Brain pericyte (primary cell): ENCODE results near the gene FAM200B.
A peak's percentile ranks its signal among the peaks of the same experiment; 100 is the strongest.
"Not testable (repeated sequence)": the region's sequence is repeated elsewhere in the genome, so short reads cannot be mapped to it uniquely, and the experiment has no call there.

Source experiments
- DNase-seq: peaks from one replicate; pipeline ENCODE4 v3.0.0-alpha.2; 2012; ENCODE audit warnings: low read depth, low spot score

The FAM200B gene

DNA sequence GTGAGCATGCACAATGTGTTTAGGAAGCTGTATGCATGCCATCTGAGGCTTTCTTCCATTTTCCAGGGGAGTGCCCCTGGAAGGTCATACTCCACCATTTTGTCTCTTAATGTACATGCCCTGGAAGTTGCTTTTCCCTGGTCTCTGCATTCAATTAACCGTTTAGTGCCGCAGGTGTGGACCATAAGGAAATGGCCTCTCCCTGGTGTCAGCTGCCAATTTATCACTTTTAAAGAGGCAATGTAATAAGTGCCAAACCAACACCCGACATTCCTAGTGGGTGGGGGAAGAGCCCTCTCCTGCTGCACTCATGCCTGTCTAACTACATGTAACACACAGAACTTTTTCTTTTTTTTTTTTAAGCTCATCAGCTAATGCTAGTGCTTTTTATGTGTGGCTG lies 14.1 kb downstream of the FAM200B start:
- DNase-seq, result no peak

DNA sequence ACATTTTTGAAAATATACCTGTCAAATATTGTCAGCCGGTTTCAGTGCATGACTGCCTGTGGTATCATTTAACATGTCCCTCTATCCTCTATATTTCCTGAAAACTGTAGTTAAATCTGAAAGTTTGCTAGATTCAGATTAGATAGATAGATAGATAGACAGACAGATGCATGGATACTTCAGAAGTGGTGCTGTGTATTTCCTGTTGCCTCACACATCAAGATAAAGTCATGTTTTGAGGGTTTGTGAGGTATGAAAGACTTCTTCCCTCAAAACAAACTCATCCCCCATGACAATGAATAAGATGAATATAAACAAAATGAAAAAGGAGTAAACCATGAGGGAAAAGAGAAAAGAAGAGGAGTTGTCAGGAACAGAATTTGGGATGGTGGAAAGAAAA lies 15.2 kb downstream of the FAM200B start:
- no peak for DNase-seq

- DNase-seq, result peak; percentile 21
Observed at GRCh38 chr4:15702941-15703403, 21.3 kb downstream of the FAM200B start, which contains the start of gene BST1. TSS of gene BST1 (plus strand) at chr4:15703065. CDS start at chr4:15703145, 80 bp downstream.

DNA sequence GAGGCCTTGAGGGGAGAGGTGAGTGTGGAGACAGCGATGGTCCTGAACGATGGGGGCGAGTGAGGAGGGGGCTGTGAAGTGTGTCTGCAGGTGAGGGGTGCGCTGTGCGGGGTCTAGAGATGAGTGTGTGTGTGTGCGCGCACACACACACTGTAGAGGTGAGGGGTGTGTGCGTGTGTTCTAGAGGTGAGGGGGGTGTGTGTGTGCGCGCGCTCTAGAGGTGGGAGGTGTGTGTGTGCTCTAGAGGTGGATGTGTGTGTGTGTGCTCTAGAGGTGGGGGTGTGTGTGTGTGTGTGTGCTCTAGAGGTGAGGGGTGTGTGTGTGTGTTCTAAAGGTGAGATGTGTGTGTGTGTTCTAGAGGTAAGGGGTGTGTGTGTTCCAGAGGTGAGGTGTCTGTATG lies 21.8 kb downstream of the FAM200B start:
- DNase-seq, result no peak

- DNase-seq, result no peak
Observed at GRCh38 chr4:15704129-15704528, 22.5 kb downstream of the FAM200B start.

DNA sequence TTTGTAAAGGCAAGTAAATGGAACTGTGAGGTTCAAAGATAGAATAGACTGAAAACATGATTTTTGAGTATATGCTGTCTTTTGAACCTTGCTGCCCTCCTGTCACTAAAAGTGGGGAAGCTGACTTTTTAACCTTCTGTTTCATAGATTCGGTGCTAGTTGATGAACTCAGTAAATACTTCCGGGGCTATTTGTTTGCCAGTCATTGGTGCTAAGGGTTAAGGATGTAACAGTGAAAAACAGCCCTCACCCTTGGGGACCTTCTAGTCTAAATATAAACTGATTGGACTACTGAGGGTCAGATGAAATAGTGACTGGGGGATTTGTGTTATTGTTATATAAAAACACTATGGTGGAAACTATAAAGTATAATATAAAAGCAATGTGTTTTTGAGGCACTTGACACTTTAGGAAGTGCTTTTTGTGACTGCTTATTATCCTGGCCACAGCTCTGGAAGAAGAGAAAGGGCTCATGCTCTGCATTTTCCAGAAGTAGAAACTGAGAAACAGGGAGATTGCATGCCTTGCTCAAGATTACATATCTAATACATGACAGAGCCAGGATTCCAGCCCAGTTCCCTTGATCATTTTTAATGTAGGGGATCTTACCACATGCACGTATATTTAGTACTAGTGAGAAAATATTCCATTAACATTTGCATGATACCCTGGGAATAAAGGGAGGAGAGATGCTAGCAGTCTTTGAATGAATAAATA lies 25.2 kb downstream of the FAM200B start:
- no peak for DNase-seq

DNA sequence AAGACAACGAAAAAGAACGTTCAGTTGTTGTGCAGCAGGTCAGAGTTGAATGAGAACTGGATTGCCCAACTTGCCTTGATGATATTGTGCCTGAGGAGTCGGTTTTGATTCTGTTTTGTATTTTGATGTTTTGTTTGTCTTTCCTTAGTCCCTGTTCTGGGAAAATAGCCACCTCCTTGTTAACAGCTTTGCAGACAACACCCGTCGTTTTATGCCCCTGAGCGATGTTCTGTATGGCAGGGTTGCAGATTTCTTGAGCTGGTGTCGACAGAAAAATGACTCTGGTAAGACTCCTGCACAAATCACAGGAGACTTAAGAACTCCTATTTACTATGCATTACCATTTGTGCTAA lies 25.7 kb downstream of the FAM200B start:
- no peak for DNase-seq

DNA sequence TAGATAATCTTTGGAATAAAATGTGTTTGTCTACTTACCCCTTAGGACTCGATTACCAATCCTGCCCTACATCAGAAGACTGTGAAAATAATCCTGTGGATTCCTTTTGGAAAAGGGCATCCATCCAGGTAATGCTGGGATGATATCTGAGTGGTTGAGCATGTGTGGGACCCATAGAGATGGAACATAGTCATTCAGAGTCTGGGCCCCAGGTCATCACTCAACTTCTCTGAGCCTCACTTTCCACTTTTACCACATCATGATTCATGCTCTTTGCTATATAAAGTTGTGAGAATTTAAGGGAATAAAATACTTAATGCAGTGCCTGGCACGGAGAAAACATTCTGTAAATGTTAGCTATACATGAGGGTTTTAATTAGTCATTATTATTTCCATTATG lies 30.1 kb downstream of the FAM200B start:
- DNase-seq, result no peak

DNA sequence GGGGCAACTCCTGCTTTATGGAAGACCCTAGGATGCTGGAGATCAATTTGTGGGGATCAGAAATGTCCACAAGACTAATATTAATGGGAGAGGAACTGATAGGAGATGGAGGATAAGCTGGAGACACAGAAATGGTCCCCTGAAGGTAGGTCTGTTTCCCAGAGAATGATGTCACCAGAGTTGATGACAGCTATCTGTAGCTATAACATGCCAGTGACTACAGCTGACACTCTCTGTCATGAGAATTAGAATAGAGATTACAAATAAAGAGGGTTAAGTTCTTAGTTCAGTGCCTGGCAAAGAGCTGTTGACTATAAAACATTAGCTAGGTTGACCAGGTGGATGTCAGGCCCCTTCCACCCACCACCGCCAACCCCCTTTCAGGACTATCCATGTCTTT lies 30.6 kb downstream of the FAM200B start:
- no peak for DNase-seq

- no peak for DNase-seq
Observed at GRCh38 chr4:15714141-15714540, 32.5 kb downstream of the FAM200B start.

GRCh38 chr4:15714646-15715435 lies 33.2 kb downstream of the FAM200B start:
- DNase-seq, result no peak

- DNase-seq, result no peak
Observed at GRCh38 chr4:15716115-15716514, 34.5 kb downstream of the FAM200B start.

- DNase-seq, result no peak
Observed at GRCh38 chr4:15717086-15717485, 35.5 kb downstream of the FAM200B start.

- no peak for DNase-seq
Observed at GRCh38 chr4:15717657-15718416, 36.2 kb downstream of the FAM200B start.

DNA sequence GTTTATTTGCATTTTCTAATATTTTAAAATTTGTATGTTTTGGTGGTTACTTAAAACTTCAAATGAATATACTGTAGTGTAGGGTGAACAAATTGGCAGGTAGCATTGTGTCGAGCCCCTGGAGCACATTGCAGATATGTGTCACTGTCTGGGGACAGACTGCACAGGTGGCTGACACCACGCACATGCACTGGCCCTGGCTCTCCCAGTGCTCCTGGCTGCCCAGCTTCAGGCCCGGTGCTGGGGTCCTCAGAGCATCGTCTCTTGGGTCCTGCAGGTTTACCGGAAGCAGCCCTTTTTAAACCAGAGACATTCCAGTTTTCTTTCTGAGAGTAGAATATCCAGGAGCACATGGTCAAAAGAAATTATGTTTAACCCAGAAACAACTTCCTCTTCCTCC lies 36.8 kb downstream of the FAM200B start:
- DNase-seq, result no peak

DNA sequence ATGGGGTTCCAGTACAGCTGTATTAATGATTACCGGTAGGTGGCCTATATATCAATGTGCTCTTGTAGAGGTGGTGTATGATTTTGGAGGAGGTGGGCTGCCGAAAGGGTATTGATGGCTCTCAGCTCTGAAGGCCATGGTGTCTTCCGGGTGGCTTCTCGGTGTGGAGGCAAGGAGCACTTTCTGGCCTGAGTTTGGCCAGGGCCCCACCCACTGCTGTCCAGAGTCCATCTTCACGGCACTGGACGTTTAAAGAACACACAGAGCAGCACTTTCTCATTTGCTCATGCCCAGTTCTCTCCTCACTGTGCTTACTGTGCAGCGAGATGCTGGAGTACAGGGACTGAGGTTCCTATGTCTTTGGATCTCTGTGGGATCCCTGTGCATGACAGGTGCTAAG lies 37.3 kb downstream of the FAM200B start:
- no peak for DNase-seq

- no peak for DNase-seq
Observed at GRCh38 chr4:15719506-15719905, 37.9 kb downstream of the FAM200B start.

- no peak for DNase-seq
Observed at GRCh38 chr4:15720851-15721250, 39.2 kb downstream of the FAM200B start.

- DNase-seq, result no peak
Observed at GRCh38 chr4:15725608-15726007, 44.0 kb downstream of the FAM200B start.

- no peak for DNase-seq
Observed at GRCh38 chr4:15729910-15730533, 48.4 kb downstream of the FAM200B start.

- DNase-seq, result not testable (repeated sequence)
Observed at GRCh38 chr4:15733061-15733460, 51.4 kb downstream of the FAM200B start.

- DNase-seq, result no peak
Observed at GRCh38 chr4:15735536-15735935, 53.9 kb downstream of the FAM200B start.
